ENCODE measurements around the gene DPAGT1.
"Not testable (repeated sequence)": the region's sequence is repeated elsewhere in the genome, so short reads cannot be mapped to it uniquely, and the experiment has no call there.

DPAGT1 gene

GRCh38 chr11:119081682-119082260, 19.9 kb downstream of the DPAGT1 start:
- DNase-seq = peak in 34 of 42 donors; percentile 41 to 88 (median 69)
- intact Hi-C loops (cut with DNase I) = no loop called here

GRCh38 chr11:119078675-119079420, 22.8 kb downstream of the DPAGT1 start:
- intact Hi-C loops (cut with DNase I) = no loop called here
- no peak for DNase-seq

GRCh38 chr11:119077839-119078238, 23.8 kb downstream of the DPAGT1 start:
- no peak for DNase-seq
- intact Hi-C loops (cut with DNase I) = no loop called here

GRCh38 chr11:119067371-119068222, 34.1 kb downstream of the DPAGT1 start, which contains the start of gene VPS11:
Gene VPS11, plus strand, starts transcription at chr11:119067818. Its CDS starts 6 bp downstream, at chr11:119067824.
- DNase-seq = peak; percentile 94 to 100 (median 98)
- intact Hi-C loops (cut with DNase I) = no loop called here

GRCh38 chr11:119065369-119065768, 36.3 kb downstream of the DPAGT1 start:
- intact Hi-C loops (cut with DNase I) = no loop called here
- DNase-seq = no peak

- intact Hi-C loops (cut with DNase I) = no loop called here
- DNase-seq = no peak
These were observed 38.9 kb downstream of the DPAGT1 start for GRCh38 chr11:119062779-119063178.

GRCh38 chr11:119061256-119061655, 40.4 kb downstream of the DPAGT1 start:
- DNase-seq = no peak
- intact Hi-C loops (cut with DNase I) = no loop called here

GRCh38 chr11:119059128-119059527, 42.5 kb downstream of the DPAGT1 start:
- DNase-seq; intact Hi-C loops (cut with DNase I): not testable (repeated sequence)

GRCh38 chr11:119057000-119057769, 44.5 kb downstream of the DPAGT1 start, which contains the start of gene HYOU1:
Gene HYOU1, minus strand, starts transcription at chr11:119057205. Its CDS starts 1,045 bp downstream, at chr11:119056160.
- intact Hi-C loops (cut with DNase I) = no loop called here

GRCh38 chr11:119056421-119056999, 45.1 kb downstream of the DPAGT1 start:
- peak in 30 of 42 donors; percentile 7 to 46 (median 24) for DNase-seq
- intact Hi-C loops (cut with DNase I) = no loop called here

More at GRCh38 chr11:119057000-119057769, 44.5 kb downstream of the DPAGT1 start, which contains the start of gene HYOU1:
- peak; percentile 95 to 99 (median 98) for DNase-seq

GRCh38 chr11:119055901-119056300, 45.8 kb downstream of the DPAGT1 start:
- DNase-seq = peak in 5 of 42 donors; percentile 15 to 42 (median 16)
- intact Hi-C loops (cut with DNase I) = no loop called here

GRCh38 chr11:119054418-119054817, 47.2 kb downstream of the DPAGT1 start:
- intact Hi-C loops (cut with DNase I) = no loop called here
- DNase-seq = no peak

- intact Hi-C loops (cut with DNase I) = no loop called here
- DNase-seq = no peak
These were observed 49.4 kb downstream of the DPAGT1 start for GRCh38 chr11:119052163-119052814.

GRCh38 chr11:119051440-119052162, 50.1 kb downstream of the DPAGT1 start:
- peak in 34 of 42 donors; percentile 16 to 84 (median 54) for DNase-seq
- intact Hi-C loops (cut with DNase I) = no loop called here

- no peak for DNase-seq
- intact Hi-C loops (cut with DNase I) = no loop called here
These were observed 52.6 kb downstream of the DPAGT1 start for GRCh38 chr11:119049081-119049480.

- DNase-seq = no peak
- intact Hi-C loops (cut with DNase I) = no loop called here
These were observed 53.0 kb downstream of the DPAGT1 start for GRCh38 chr11:119048644-119049043.

GRCh38 chr11:119047205-119047604, 54.4 kb downstream of the DPAGT1 start:
- intact Hi-C loops (cut with DNase I) = no loop called here
- no peak for DNase-seq
